CD4-positive, alpha-beta T cell treated with Interleukin-6 for 4 hours (primary cell): Measurements from ENCODE around the gene SEPTIN10.
"Not testable (repeated sequence)": the region's sequence is repeated elsewhere in the genome, so short reads cannot be mapped to it uniquely, and the experiment has no call there.

Source experiments
- DNase-seq: peaks from one replicate; pipeline ENCODE4 v3.0.0-alpha.2; 2020; ENCODE audit warnings: mixed read lengths

SEPTIN10 gene

DNA sequence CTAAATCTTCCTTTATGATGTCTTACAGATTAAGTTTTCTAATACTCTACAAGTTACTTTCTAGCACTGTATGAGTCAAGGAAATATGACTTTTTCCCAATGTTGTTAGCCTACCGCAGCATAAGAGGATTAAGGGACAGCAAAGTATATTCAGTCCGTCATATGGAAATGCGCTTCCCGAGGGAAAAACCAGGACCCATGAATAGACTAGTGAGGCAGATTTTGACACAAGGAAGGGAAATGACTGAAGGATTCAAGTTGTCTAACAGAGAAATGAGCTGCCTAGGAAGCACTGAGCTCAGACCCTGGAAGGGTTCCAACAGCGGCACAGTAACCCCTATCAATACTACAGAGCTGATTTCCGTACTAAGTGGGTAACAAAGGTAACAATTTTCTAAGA, 12.0 kb downstream of the SEPTIN10 start:
- DNase-seq, result no peak

DNA sequence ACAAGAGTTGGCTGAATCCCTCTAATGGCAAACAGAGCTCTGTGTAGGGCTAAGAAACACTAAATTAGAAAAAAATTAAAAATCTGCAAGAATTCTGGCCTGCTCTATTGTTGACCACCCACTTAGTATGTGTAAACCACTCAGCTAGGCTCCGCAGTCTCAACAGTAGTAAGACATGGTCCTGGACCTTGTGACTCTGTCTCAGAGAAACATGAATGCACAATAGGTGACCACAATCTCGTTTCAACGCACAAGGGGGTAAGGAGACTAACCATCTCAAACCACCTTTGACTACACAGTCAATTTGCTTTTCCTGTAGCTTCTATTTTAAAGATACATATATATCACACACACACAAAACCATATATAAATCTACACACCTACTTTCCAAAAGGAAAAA, 16.5 kb downstream of the SEPTIN10 start:
- DNase-seq, result no peak

DNA sequence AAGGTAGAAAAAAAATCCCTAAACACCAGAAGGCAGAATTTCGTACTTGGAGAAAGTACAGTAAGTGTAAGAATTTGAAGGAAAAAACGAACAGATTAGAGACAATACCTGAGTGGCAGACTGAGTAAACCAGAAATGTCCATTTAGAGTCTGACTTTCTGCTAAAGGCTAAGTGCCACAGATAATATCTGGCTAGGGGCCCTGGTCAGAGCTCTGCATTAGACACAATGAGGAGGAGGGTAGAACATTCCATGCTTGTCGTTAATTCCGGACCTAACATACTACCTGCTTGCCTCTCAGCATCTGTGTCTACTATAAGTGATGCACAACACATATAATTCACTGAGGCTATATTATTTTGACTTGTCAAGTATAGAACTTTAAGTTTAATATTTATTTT, 18.1 kb downstream of the SEPTIN10 start:
- DNase-seq, result no peak

DNA sequence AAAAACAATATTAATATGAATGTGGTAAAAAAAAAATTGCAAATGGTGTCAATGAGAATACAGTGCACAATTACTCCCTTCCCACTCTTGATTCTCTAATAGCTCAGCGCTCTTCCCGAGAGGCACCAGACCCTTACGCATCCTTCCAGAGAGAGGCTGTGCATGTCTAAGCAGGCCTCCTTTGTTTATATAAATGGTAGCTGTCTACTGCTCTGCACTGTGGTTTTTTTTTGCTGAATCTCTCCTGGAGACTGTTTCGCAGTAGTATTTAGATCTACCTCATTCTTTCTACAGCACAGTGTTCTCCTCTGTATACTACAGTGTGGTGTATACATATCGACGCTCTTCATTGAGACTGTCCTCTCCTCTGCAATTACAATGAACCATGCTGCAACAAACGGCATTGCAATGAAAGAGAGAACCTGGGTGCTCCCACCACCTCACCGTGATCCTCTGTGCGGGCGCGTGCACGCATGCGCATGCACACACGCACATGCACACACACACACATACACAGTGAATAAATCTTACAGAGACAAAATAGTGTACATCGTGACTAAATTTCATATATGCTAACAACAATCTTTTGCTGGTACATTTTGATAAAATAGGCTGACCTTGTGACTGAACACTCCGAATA, 19.4 kb downstream of the SEPTIN10 start:
- no peak for DNase-seq

DNA sequence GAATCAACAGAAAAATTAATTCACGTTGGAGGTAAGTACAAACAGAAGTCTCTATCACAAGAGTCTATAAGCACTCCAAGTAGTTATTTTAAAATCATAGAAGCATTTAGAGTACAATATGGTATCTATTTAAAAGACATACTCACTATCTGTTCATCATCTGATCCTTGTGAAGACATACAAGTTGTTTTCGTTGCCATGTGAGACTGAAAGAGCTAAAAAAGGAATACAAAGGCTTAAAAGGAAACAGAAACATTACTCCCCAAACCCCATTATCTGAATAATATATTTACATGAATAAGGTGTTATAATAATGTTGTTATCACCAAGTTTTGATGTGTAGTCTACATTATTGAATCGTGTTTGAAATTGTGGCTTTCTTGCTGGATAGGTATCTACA, 20.9 kb downstream of the SEPTIN10 start:
- DNase-seq, result no peak

DNA sequence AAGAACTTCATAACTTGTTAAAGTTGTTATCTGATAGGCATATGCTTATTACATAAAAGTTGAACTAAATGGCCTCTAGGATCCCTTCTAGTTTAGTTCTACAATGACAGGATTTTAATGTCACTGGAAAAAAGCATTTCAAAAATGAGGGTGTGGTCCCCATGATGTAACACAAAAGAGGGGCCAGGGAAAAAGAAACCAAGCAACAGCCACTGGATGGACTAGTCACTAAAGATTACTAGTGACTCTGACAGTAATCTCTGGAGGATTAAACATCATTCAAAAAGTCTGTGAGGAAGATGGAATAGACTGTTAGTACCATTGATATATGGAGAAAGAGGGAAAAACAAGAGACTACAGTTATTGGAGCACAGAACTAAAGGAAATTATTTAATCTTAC, 22.6 kb downstream of the SEPTIN10 start:
- no peak for DNase-seq

DNA sequence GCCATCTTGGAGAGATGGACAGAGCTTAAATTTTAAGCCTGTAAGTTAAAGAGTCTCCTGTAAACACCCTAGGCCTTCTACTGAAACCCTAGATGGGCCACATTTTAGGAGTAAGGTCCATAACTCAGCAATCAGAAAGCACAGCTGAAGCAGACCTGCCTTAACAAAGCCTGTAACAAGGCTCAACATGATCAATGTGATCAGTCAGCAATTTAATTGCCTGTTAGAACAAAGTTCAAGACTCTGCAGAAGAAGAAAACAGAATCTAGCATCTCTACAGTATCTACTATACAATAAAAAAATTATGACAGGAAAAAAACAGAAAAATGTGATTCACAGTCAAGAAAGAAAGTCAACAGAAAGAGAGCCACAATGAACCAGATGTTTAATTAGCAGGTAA, 27.1 kb downstream of the SEPTIN10 start:
- DNase-seq, result no peak

DNA sequence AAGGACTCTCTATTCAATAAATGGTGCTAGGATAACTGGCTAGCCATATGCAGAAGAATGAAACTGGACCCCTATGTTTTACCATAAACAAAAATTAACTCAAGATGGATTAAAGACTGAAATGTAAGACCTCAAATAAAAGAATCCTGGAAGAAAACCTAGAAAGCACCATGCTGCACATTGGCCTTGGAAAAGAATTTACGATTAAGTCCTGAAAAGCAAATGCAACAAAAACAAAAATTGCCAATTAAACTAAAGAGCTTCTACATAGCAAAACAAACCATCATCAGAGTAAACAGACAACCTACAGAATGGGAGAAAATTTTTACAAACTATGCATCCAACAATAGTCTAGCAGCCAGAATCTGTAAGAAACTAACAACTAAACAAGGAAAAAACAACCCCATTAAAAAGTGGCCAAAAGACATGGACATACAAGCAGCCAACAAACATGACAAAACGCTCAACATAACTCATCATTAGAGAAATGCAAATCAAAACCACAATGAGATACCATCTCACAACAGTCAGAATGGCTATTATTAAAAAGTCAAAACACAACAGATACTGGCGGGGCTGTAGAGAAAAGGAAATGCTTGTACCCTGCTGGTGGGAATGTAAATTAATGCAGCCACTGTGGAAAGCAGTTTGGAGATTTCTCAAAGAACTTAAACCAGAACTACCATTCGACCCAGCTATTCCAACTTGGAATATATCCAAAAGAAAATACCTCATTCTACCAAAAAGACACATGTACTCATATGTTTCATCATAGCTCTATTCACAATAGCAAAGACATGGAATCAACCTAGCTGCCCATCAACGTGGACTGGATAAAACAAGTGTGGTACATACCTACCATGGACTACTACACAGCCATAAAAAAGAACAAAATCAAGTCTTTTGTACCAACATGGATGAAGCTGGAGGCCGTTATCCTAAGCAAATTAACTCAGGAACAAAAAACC, 30.6 kb downstream of the SEPTIN10 start:
- DNase-seq, result no peak

DNA sequence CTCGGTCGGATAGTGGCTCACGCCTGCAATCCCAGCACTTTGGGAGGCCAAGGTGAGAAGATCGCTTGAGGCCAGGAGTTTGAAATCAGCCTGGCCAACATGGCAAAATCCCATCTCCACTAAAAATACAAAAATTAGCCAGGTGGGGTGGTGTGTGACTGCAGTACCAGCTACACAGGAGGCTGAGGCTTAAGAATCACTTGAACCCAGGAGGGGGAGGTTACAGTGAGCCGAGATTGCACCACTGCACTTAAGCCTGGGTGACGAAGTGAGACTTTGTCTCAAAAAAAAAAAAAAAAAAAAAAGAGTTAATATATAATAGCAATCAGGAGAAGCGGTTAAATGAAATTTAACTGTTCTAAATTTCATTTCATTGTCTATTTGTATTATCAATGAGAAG, 36.1 kb downstream of the SEPTIN10 start:
- DNase-seq, result not testable (repeated sequence)

DNA sequence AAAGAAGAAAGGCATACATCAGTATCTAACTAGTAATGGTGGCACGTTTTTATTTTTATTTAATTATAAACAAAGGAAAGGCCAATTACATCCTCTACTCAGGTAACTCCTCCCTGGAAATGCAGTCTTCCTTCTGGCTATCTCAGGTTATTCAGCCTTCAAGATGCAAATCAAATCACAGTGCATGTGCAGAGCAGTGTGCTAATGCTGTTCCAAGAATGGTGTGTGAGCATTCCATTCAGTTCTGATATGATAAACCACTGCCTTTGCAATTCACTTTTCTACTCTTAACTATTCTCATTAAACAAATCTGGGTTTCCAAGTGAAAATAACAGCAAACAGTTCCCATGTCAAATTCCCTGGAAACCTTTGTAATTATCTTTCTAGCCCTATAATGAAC, 38.4 kb downstream of the SEPTIN10 start:
- DNase-seq, result no peak

DNA sequence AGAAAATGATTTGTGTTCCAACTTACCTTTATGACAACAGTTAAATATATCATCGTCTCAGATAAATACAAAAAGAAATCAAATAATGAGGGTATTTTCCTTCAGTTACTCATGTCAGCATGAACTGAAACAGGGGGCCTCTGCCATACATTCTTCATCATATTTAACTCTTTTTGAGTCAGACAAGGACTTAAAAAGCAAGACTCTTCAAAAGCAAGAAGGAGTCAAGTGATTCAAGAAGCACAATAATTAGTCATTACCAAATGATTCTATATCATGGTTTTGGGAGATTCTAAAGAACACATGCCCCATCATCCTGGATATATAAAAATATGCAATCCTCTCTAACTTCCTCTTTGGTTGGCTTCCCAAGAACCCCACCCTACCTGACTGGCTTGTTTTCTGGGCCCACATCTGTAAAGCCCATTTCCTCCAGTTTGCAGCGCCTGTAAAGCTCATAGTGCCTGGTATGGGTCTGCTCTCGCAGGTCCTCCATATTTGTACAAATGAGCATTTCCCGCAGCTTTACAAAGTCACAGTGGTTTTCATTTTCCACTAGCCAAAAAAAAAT, 49.7 kb downstream of the SEPTIN10 start:
- no peak for DNase-seq

DNA sequence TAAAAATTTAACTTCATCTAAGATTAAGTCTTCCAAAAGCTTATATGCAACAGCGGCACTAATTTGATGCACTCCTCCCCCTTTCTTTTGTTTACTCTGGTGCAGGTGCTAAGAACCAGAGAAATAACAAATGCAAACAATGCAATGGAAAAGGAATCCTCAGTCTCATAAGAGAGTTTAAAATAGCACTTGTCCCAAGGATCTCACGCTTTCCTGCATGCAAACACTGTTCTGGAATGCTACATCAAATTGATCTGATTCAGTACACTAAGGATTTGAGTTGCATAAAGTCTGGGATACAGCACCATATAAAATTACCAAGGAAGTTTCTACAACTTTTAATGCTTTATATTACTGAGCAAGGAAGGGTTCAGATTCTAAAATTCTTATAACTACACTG, 50.5 kb downstream of the SEPTIN10 start:
- no peak for DNase-seq

DNA sequence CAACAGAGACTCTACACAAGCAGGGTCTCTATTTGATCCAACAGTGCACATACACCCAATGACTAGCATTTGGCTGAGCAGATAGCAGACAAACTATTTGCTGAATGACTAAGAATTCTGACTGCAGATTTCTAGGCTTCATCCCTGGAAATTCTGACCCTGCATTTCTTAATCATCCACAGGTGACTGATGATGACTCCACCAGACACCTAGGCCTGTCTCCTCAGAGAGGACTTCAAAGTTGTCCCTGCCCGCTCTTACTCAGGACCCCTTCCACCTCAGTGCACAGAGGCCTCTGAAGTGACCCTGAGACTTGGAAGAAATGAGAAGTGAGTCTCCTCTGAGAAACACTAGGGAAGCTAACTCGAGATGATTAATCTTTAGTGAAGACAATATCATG, 51.3 kb downstream of the SEPTIN10 start:
- no peak for DNase-seq

DNA sequence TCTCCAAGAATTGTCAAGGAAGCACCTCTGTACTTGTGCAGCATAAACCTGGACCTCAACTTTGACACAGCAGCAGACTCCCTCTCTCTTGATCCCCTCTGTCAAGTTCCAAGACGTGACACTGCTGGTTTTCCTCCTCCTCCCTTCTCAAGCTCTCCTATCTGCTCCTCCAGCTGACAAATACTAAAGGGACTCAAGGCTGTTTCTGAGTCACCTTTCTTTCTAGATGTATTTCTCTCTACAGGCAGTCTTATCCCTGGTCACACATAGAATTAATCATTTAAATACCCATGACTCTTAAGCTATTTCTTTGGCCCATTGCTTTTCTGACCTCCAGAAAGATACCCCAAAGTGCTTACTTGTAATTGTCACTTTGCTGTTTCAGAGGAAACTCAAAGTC, 53.5 kb downstream of the SEPTIN10 start:
- DNase-seq, result no peak

DNA sequence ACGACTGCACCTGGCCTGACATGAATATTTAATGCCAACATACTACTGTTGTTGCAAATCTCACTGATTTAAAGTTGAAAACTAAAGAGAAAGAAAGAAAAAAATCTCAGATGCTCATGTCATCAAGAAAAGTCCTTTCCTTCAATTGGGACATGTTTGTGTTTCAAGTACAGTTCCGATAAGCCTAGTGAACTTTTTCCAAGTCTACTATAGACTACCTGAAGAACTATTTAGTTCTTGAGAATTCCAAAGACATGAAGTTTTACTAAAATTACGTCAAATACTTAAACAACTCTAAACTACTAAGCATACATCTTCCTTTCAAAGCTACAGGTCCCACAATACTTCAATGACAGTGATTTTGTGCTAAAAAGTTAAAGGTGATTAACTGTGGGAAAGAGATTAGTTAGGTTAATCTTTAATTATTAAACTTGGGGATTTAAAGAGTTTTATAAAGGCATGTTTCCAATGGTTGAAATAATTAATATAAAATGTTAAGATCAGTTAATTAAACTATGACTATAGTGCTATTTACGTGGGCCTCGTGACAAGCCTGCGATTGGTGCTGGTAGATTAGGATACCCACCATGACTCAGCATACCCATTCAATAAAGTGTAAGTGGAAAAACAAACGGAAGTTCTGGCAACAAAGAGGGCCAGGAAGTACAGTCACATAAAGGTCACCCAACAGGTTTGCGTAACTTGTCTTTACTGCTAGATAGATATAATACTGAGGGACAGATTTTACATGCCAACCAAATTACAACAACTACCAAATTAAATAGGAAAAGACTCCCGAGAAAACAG, 55.5 kb downstream of the SEPTIN10 start:
- DNase-seq, result no peak

DNA sequence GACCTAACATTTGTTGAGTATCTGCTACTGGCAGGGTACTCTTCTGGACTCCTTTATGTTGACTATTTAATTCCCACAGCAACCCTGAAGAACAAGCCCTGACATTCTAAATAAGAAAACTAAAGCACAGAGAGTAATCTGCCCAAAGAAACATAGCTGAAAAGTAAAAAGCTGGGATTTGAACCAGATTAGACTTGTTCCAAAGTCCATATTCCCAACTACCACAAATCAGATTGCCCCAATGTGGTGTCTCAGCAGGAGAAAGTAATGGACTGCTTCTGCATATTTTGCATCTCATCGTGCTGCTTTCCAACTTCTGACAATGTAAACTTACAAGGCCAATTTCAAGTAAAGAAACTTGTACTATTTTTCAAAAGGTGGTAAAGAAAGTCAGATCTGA, 56.5 kb downstream of the SEPTIN10 start:
- no peak for DNase-seq

DNA sequence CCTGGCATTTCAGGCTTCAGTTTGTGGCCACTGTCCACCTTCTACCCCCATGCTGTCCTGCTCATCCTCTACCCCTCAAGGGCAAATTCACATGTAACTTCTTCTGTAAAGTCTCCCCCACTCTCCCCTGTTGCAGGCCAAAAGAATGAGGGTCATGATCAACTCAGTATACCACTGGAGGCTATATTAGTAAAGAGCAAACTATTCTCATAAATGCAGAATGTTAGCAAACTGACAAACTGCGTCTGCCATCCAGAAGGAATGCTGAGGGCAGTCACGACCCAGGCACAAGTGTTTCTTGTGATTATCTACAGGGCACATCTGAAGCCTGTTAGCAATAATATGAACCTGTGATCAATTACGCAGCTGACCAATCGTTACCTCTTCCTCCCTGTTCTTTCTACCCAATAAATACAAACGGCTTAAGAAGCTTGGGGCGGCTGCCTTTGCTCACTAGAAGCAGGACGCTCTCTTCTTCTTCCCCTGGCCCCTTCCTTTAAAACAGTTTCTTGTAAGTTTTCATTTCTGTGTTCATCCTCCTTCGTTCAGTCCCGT, 58.3 kb downstream of the SEPTIN10 start:
- DNase-seq, result no peak

DNA sequence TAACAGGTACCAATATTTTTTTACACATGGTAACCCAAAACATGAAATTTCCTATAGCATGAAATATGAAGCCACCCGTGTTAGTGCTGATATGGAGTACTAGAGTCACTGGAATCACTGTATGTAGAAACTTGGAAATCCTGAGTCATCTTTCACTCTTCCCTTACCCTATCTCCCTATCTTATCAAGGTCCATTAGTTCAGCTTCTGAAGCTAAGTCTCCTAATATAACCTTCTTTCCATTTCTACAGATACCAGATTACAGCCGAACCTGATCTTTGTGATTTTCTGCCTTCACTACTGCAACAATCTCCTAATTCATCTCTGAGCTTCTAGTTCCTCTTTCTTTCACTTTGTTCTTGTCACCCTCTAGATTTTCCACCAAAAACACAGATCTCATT, 59.0 kb downstream of the SEPTIN10 start:
- no peak for DNase-seq

DNA sequence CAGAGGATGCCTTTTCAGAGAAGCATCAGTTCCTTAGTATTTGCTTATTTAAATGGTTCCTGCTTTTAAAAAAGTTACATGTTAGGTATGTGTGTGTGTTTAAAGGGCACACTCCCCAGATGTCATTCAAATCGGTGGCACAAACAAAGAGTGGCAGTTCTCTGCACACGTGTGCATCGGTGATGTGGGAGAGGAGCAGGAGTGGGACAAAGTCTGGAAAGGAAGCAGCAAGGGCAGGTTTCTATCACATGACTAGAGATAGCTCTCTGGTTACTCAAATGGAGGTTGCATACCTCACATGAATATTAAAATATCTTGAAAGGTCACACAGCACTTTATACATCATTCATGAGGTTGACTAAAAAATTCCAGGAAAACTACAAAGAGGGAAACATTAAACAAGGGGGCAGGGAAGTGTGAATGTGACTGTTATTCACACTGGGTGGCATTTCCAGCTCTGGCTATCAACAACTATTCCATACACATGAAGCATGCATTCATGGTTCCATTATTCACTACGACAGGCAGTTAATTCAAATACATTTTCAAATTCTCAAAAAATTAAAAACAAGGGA, 64.7 kb downstream of the SEPTIN10 start:
- no peak for DNase-seq

DNA sequence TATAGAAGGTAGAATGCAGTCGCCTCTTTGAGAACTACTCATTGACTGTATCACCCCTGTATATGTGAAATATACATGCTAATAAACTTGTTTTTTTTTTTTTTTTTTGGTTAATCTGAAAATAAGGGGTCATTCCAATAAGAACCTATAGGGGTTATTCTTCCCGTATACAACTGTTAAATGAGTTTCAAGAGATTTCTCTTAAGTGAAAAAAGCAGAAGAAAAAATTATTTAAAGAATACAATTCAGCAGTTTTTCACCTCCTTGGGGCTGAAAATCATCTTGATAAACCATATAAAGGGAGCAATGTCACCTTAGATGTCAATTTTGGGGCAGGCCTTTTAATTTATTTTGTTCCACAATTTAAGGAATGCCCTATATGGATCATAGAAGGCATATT, 66.5 kb downstream of the SEPTIN10 start:
- DNase-seq, result no peak

DNA sequence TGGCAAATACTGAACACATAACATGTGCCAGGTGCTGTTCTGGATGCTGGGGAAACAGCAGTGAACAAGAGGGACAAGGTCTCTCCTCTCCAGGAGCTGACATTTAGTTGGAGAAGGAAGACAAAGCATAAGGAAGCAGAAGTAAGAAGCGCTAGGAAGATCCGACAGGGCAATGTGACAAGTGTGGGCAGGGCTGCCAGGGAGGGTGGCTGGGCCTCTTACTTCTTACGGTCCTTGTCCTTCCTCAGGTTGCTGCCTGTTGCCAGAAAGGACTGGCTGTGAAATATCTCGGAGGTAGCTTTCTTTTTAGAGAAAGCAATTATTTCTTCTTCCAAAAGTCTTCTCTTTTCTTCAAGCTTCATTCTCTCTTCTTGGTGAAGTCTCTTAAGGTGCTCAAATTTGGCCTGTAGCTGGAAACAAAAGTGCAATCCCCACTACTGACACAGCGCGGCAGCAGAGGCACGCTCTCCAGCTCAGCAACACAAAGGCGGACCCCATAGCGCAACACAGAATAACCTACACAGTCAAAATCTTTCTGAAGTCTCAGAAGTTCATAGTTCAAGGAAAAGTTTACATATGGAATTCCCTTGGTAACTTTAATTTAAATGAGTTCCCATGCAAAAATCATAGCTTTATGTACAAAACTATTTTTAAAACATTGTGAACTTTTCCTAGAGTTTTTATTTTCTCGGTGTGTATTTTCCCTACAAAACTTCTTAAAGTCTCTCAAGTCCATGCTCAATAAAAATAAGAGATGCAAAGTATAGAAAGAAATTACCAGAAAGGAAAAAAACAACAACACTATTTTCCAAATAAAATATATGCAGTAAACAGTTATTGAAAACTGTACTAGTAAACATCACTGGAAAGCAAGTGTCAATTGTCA, 67.7 kb downstream of the SEPTIN10 start:
- DNase-seq, result peak; percentile 58
